ENCODE data around the gene GRK1. TPM values are rescaled to one million over a fixed set of nuclear protein-coding genes. Genes with fewer than 3 reads are reported as not detected.
"Not testable (repeated sequence)": the region's sequence is repeated elsewhere in the genome, so short reads cannot be mapped to it uniquely, and the experiment has no call there.

Gene GRK1
- total and polyA plus RNA-seq, 4 experiments from 2014 or later: not detected

GRCh38 chr13:113743366-113744195 lies 76.6 kb downstream of the GRK1 start:
- ChIA-PET CTCF (ENCODE audit: partially characterized antibody) (no interaction called here), POLR2A (ENCODE audit: partially characterized antibody) (no interaction called here)
- H3K27me3 ChIP-seq (ENCODE audit: insufficient read depth, low read length): peaks cover 10% of the 10 kb centered on the region
- Mint-ChIP-seq H3K36me3 (no peaks in the 10 kb centered on the region), H3K4me1 (peaks cover 10 to 37% (median 20%) of the 10 kb centered on the region in 4 donors), H3K27ac (no peak overlapping the region), H3K4me3 (no peak overlapping the region), H3K9me3 (peaks cover 0 to 2% (median 0%) of the 10 kb centered on the region in 8 donors), H3K27me3 (peaks cover 8% of the 10 kb centered on the region in 2 donors)
- H3K9me3 ChIP-seq (ENCODE audit: control insufficient read depth in 1 of 2, low read length in 2 of 2): no peaks in the 10 kb centered on the region
- H3K27ac ChIP-seq (ENCODE audit: low read depth, low read length): no peak overlapping the region
- no peak for DNase-seq
- no peak overlapping the region for H3K4me3 ChIP-seq (ENCODE audit: low read length in 2 of 2)
- intact Hi-C loops (cut with micrococcal nuclease): no loop called here
- H3K4me1 ChIP-seq (ENCODE audit: insufficient read depth, low read length): peaks cover 26% of the 10 kb centered on the region
- H3K36me3 ChIP-seq (ENCODE audit: insufficient read depth, low read length): no peaks in the 10 kb centered on the region

- Mint-ChIP-seq H3K9me3 (peaks cover 0 to 2% (median 0%) of the 10 kb centered on the region in 8 donors), H3K4me3 (no peak overlapping the region), H3K4me1 (peaks cover 10 to 37% (median 20%) of the 10 kb centered on the region in 4 donors), H3K27ac (no peak overlapping the region), H3K36me3 (no peaks in the 10 kb centered on the region), H3K27me3 (peaks cover 8% of the 10 kb centered on the region in 2 donors)
- Histone ChIP-seq H3K4me1 (ENCODE audit: insufficient read depth, low read length) (peaks cover 26% of the 10 kb centered on the region), H3K4me3 (ENCODE audit: low read length in 2 of 2) (no peak overlapping the region), H3K27me3 (ENCODE audit: insufficient read depth, low read length) (peaks cover 10% of the 10 kb centered on the region), H3K36me3 (ENCODE audit: insufficient read depth, low read length) (no peaks in the 10 kb centered on the region), H3K27ac (ENCODE audit: low read depth, low read length) (no peak overlapping the region), H3K9me3 (ENCODE audit: control insufficient read depth in 1 of 2, low read length in 2 of 2) (no peaks in the 10 kb centered on the region)
- intact Hi-C loops (cut with micrococcal nuclease): no loop called here
- ChIA-PET POLR2A (ENCODE audit: partially characterized antibody) (no interaction called here), CTCF (ENCODE audit: partially characterized antibody) (no interaction called here)
- no peak for DNase-seq
Measured at GRCh38 chr13:113744197-113745000, 77.4 kb downstream of the GRK1 start.

- Histone ChIP-seq H3K27me3 (ENCODE audit: insufficient read depth, low read length) (peaks cover 10% of the 10 kb centered on the region), H3K9me3 (ENCODE audit: control insufficient read depth in 1 of 2, low read length in 2 of 2) (no peaks in the 10 kb centered on the region), H3K36me3 (ENCODE audit: insufficient read depth, low read length) (no peaks in the 10 kb centered on the region), H3K27ac (ENCODE audit: low read depth, low read length) (no peak overlapping the region), H3K4me3 (ENCODE audit: low read length in 2 of 2) (no peak overlapping the region), H3K4me1 (ENCODE audit: insufficient read depth, low read length) (peaks cover 26% of the 10 kb centered on the region)
- intact Hi-C loops (cut with micrococcal nuclease): no loop called here
- POLR2A ChIA-PET (ENCODE audit: partially characterized antibody): no interaction called here
- H3K9me3 Mint-ChIP-seq: peaks cover 0 to 2% (median 0%) of the 10 kb centered on the region in 8 donors
- H3K4me3 Mint-ChIP-seq: no peak overlapping the region
- no peak overlapping the region for H3K27ac Mint-ChIP-seq
- peaks cover 10 to 37% (median 20%) of the 10 kb centered on the region in 4 donors for H3K4me1 Mint-ChIP-seq
- H3K36me3 Mint-ChIP-seq: no peaks in the 10 kb centered on the region
- DNase-seq: no peak
- CTCF ChIA-PET (ENCODE audit: partially characterized antibody): no interaction called here
- H3K27me3 Mint-ChIP-seq: peaks cover 4 to 8% of the 10 kb centered on the region in 2 donors
Measured at GRCh38 chr13:113745059-113745458, 78.0 kb downstream of the GRK1 start.

- POLR2A ChIA-PET (ENCODE audit: partially characterized antibody); H3K27me3 ChIP-seq (ENCODE audit: insufficient read depth, low read length); DNase-seq; H3K9me3 ChIP-seq (ENCODE audit: control insufficient read depth in 1 of 2, low read length in 2 of 2); H3K27me3 Mint-ChIP-seq; H3K9me3 Mint-ChIP-seq; intact Hi-C loops (cut with micrococcal nuclease); H3K4me3 Mint-ChIP-seq; H3K36me3 Mint-ChIP-seq; H3K4me3 ChIP-seq (ENCODE audit: low read length in 2 of 2); H3K27ac Mint-ChIP-seq; H3K36me3 ChIP-seq (ENCODE audit: insufficient read depth, low read length); CTCF ChIA-PET (ENCODE audit: partially characterized antibody); H3K27ac ChIP-seq (ENCODE audit: low read depth, low read length): not testable (repeated sequence)
- H3K4me1 ChIP-seq (ENCODE audit: insufficient read depth, low read length): peaks cover 24% of the 10 kb centered on the region
- H3K4me1 Mint-ChIP-seq: peaks cover 10 to 35% (median 18%) of the 10 kb centered on the region in 4 donors
Measured at GRCh38 chr13:113745500-113746142, 78.6 kb downstream of the GRK1 start.

- Mint-ChIP-seq H3K9me3 (peaks cover 0 to 4% (median 0%) of the 10 kb centered on the region in 8 donors), H3K36me3 (no peaks in the 10 kb centered on the region), H3K27ac (no peak overlapping the region), H3K27me3 (peaks cover 4 to 6% of the 10 kb centered on the region in 2 donors), H3K4me3 (no peak overlapping the region), H3K4me1 (peaks cover 6 to 30% (median 13%) of the 10 kb centered on the region in 4 donors)
- no peak for DNase-seq
- peaks cover 10% of the 10 kb centered on the region for H3K27me3 ChIP-seq (ENCODE audit: insufficient read depth, low read length)
- no peak overlapping the region for H3K4me3 ChIP-seq (ENCODE audit: low read length in 2 of 2)
- ChIA-PET CTCF (ENCODE audit: partially characterized antibody) (no interaction called here), POLR2A (ENCODE audit: partially characterized antibody) (no interaction called here)
- H3K27ac ChIP-seq (ENCODE audit: low read depth, low read length): no peak overlapping the region
- intact Hi-C loops (cut with micrococcal nuclease): no loop called here
- peaks cover 19% of the 10 kb centered on the region for H3K4me1 ChIP-seq (ENCODE audit: insufficient read depth, low read length)
- H3K36me3 ChIP-seq (ENCODE audit: insufficient read depth, low read length): no peaks in the 10 kb centered on the region
- H3K9me3 ChIP-seq (ENCODE audit: control insufficient read depth in 1 of 2, low read length in 2 of 2): no peaks in the 10 kb centered on the region
Measured at GRCh38 chr13:113746143-113746525, 79.1 kb downstream of the GRK1 start.

GRCh38 chr13:113746671-113747070 lies 79.7 kb downstream of the GRK1 start:
- Histone ChIP-seq H3K9me3 (ENCODE audit: control insufficient read depth in 1 of 2, low read length in 2 of 2) (no peaks in the 10 kb centered on the region), H3K36me3 (ENCODE audit: insufficient read depth, low read length) (no peaks in the 10 kb centered on the region), H3K4me3 (ENCODE audit: low read length in 2 of 2) (no peak overlapping the region), H3K4me1 (ENCODE audit: insufficient read depth, low read length) (peaks cover 14% of the 10 kb centered on the region), H3K27me3 (ENCODE audit: insufficient read depth, low read length) (peaks cover 10% of the 10 kb centered on the region), H3K27ac (ENCODE audit: low read depth, low read length) (no peak overlapping the region)
- H3K9me3 Mint-ChIP-seq: peaks cover 0 to 4% (median 0%) of the 10 kb centered on the region in 8 donors
- H3K27me3 Mint-ChIP-seq: peaks cover 0 to 2% of the 10 kb centered on the region in 2 donors
- H3K4me1 Mint-ChIP-seq: peaks cover 2 to 24% (median 8%) of the 10 kb centered on the region in 4 donors
- intact Hi-C loops (cut with micrococcal nuclease): no loop called here
- no peak for DNase-seq
- POLR2A ChIA-PET (ENCODE audit: partially characterized antibody): no interaction called here
- CTCF ChIA-PET (ENCODE audit: partially characterized antibody): no interaction called here
- no peak overlapping the region for H3K27ac Mint-ChIP-seq
- no peak overlapping the region for H3K4me3 Mint-ChIP-seq
- no peaks in the 10 kb centered on the region for H3K36me3 Mint-ChIP-seq

- peaks cover 7% of the 10 kb centered on the region for H3K4me1 ChIP-seq (ENCODE audit: insufficient read depth, low read length)
- H3K27me3 ChIP-seq (ENCODE audit: insufficient read depth, low read length): peaks cover 8% of the 10 kb centered on the region
- no peaks in the 10 kb centered on the region for H3K36me3 ChIP-seq (ENCODE audit: insufficient read depth, low read length)
- no peak overlapping the region for H3K27ac Mint-ChIP-seq
- H3K4me3 ChIP-seq (ENCODE audit: low read length in 2 of 2): no peak overlapping the region
- peaks cover 0 to 2% of the 10 kb centered on the region in 2 donors for H3K27me3 Mint-ChIP-seq
- intact Hi-C loops (cut with micrococcal nuclease): no loop called here
- H3K9me3 ChIP-seq (ENCODE audit: control insufficient read depth in 1 of 2, low read length in 2 of 2): no peaks in the 10 kb centered on the region
- no peaks in the 10 kb centered on the region for H3K36me3 Mint-ChIP-seq
- no peak overlapping the region for H3K27ac ChIP-seq (ENCODE audit: low read depth, low read length)
- CTCF ChIA-PET (ENCODE audit: partially characterized antibody): no interaction called here
- POLR2A ChIA-PET (ENCODE audit: partially characterized antibody): no interaction called here
- H3K4me1 Mint-ChIP-seq: peaks cover 2 to 17% (median 3%) of the 10 kb centered on the region in 4 donors
- no peak for DNase-seq
- H3K9me3 Mint-ChIP-seq: peaks cover 0 to 4% (median 0%) of the 10 kb centered on the region in 8 donors
- no peak overlapping the region for H3K4me3 Mint-ChIP-seq
Measured at GRCh38 chr13:113747291-113747833, 80.3 kb downstream of the GRK1 start.
